LNCAP (cell line): ENCODE results near the gene WDR7.

Experiments
- CTCF ChIP-seq: fragments of 450-650 bp; IDR thresholded peaks from 2 replicates; pipeline ENCODE4 v1.5.1; 2017; ENCODE audit warnings: mild to moderate bottlenecking

WDR7 gene

GRCh38 chr18:57002627-57003026 lies 351.5 kb downstream of the WDR7 start:
- TF ChIP-seq CTCF: no peak

GRCh38 chr18:57003342-57003741 lies 352.2 kb downstream of the WDR7 start:
- no peak for TF ChIP-seq CTCF

- no peak for TF ChIP-seq CTCF
Measured at GRCh38 chr18:57004366-57005121, 353.4 kb downstream of the WDR7 start.

GRCh38 chr18:57008001-57008686 lies 357.0 kb downstream of the WDR7 start:
- TF ChIP-seq CTCF: no peak

GRCh38 chr18:57009844-57010243 lies 358.7 kb downstream of the WDR7 start:
- no peak for TF ChIP-seq CTCF

- TF ChIP-seq CTCF: no peak
Measured at GRCh38 chr18:57014772-57015413, 363.7 kb downstream of the WDR7 start.

- TF ChIP-seq CTCF: no peak
Measured at GRCh38 chr18:57015451-57015850, 364.3 kb downstream of the WDR7 start.
